Measurements from ENCODE around the gene PTPN7.
"Not testable (repeated sequence)": the region's sequence is repeated elsewhere in the genome, so short reads cannot be mapped to it uniquely, and the experiment has no call there.

Gene PTPN7

DNA sequence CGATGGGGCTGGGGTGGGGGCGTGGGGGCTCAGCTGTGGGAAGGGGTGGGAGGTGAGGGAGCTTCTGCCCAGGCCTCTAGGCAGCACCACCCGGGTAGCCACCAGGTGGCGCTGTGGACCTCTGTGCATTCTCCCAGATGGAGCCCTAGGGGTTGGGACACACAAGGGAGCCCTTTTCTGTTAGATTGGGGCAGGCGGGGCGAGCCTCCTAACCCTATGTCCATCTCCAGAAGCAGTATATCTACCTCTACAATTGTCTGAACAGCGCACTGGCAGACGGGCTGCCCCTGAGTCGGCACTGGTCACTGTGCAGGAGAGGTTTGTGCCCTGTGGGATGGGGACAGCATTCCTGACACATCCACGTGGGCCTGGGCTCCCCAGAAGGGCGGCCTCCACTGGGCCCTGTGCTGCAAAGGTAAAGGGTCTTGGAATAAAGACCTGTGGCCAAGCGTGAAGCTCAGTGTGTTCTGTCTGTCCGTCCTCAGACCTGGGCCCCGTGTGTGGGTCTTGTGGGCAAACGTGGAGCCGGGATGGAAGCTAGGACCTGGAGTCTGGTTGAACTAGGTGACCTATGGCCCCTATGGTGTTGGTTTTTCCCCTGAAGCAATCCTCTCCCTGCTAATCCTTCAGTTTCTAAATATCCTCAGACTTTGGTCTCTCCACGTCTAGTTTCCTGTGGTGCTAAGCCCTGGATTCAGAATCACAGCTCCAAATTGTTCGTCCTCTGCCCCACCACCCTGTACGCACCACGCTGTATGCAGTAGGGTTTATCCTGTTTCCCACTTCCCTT, 28.8 kb upstream of the PTPN7 start:
- DNase-seq: peak; percentile 86 to 87

DNA sequence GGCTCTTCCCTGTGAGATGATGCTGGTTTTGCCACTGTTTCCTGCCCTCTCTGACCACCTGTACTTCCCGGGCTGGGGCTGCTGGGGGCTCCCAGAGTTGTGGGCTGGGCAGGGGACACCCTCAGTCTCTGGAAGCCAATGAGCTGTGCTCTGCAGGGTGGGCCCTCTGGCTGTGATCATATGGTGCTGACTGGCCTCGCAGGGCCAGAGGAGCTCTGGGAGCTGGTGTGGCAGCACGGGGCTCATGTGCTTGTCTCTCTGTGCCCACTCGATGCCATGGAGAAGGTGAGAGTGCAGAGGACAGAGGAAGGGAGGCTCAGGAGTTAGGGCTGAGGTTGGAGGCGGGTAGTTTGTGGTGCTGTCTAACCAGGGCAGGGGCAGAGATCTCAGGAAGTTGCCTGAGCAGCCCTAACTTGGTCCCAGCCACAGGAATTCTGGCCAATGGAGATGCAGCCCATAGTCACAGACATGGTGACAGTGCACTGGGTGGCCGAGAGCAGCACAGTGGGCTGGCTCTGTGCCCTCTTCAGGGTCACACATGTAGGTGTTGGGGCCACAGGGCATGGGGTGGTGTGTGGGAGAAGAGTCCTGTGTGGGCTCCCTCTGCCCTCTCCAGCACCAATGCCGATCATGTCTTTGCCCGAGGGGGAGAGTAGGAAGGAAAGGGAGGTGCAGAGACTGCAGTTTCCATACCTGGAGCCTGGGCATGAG, 27.4 kb upstream of the PTPN7 start:
- no peak for DNase-seq

DNA sequence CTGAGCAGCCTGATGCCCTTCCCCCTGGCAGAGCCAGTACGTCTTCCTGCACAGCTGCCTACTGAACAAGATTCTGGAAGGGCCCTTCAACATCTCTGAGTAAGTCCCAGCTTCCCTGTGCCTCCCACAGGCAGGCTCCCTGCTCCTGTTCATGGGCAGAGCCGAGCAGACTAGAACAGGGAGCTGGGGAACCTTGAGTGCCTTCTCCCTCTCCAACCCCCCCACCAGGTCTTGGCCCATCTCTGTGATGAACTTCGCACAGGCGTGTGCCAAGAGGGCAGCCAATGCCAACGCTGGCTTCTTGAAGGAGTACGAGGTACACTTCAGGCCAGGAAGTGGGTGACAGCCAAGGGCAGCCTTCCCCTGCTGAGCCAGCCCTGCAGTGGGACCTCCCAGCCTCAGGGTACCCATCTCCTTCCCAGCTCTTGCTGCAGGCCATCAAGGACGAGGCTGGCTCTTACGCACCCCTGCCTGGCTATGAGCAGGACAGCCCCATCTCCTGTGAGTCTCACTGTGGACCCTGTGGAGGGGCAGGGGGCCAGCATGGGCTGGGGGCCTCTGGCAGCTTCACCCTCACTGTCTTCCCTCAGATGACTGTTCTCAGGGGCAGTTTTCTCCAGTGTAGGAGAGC, 26.8 kb upstream of the PTPN7 start:
- no peak for DNase-seq

DNA sequence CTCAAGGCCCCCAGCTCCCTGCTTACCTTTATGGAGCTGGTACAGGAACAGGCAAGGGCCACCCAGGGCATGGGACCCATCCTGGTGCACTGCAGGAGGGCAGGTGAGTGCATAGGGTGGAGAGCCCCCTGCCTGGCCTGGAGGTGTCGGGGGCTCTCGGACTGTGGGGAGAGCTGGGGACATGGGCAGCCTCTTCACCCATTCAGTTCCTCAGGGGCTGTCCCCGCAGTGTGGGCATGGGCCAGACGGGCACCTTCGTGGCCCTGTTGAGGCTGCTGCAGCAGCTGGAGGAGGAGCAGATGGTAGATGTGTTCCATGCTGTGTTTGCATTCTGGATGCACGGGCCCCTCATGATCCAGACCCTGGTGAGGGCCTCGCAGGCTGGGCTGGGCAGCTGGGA, 25.9 kb upstream of the PTPN7 start:
- DNase-seq: no peak

DNA sequence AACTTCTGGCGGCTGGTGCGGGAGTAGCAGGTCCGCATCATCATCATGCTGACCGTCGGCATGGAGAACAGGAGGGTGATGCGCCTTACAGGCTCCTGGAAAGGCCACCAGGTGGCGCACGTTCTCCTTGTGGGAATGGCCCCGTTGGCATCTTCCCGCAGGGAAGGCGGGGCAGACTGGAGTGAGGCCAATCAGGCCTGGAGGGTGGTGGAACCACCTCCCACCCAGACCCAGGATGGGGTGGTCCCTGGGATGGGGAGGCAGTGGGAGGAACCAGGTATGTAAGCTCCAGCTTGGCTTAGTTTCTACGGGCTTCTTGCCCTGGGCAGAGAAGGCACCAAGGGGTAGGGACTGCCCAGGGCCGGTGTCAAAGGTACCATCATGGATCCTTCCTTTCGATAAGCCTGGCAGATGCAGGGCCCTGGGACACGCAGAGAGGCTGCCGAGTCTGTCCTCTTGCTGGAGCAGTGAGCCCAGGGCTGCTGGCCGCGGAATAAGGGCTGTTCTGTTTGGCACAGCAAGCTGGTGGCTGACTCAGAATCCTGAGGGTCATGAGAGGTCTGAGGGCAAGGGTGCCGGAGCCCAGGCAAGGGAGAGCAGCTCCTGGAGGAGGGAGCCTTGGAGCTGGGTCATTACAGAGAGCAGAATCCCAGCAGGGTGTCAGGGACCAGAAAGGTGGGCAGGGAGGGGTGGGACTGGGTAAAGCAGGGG, 24.5 kb upstream of the PTPN7 start:
- DNase-seq: peak; percentile 85

DNA sequence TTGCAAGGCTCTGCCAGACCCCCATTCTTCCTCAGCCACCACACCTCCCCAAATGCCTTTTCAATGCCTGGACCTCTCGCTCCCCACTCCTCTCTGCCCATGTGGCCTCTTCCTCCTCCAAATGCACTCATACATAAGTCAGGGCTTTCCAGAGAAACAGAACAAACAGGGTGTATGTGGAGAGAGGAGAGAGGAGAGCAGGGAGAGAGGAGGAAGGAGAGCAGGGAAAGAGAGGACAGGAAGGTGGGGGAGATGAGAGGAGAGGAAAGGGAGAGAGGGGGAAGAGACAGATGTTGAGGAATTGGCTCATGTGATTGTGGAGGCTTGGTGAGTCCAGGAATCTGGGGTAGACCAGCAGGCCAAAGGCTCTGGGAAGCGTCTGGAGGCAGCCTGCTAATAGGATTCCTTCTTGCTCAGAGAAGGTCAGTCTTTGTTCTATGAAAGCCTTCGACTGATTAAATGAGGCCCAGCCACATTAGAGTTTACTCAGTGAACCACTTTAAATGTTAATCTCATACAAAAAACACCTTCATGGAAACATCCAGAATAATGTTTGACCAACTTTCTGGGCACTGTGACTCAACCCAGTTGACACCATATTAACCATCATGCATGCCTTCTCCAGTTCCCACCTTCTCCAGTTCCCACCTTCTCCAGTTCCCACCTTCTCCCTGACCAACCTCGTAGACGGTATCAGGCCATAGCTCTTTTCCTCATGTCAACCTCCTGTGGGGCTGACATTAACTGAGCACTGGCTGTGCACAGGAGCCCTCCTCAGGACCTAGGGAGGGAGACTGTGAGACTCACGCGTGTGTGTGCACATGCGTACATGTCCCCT, 21.9 kb upstream of the PTPN7 start:
- no peak for DNase-seq

DNA sequence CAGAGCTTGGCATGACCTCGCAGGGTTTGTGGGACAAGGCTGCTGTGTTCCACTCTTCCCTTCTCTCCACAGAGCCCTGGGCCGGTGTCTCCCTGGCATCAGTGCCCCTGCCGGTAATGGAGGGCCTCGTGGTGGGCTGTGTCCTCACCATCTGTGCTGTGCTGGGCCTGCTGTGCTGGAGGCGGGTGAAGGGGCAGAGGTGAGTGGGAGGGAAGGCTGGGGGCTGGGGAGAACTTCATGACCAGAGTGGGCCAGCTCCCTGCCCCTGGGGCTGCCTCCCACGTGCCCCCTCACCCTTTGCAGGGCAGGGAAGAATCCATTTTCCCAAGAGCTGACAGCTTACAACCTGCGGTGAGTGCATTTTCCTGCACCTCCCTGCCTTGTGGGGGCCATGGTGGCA, 21.2 kb upstream of the PTPN7 start:
- DNase-seq: no peak

DNA sequence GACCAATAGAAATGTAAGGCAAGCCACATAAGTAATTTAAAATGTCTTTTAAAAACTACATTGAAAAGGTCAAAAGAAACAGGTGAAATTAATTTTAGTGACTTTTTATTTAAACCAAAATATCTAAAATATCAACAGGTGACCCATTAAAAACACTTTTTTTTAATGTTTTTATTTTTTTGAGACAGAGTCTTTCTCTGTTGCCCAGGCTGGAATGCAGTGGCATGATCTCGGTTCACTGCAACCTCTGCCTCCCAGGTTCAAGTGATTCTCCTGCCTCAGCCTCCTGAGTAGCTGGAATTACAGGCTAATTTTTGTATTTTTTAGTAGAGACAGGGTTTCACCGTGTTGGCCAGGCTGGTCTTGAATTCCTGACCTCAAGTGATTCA, 20.3 kb upstream of the PTPN7 start:
- DNase-seq: not testable (repeated sequence)

DNA sequence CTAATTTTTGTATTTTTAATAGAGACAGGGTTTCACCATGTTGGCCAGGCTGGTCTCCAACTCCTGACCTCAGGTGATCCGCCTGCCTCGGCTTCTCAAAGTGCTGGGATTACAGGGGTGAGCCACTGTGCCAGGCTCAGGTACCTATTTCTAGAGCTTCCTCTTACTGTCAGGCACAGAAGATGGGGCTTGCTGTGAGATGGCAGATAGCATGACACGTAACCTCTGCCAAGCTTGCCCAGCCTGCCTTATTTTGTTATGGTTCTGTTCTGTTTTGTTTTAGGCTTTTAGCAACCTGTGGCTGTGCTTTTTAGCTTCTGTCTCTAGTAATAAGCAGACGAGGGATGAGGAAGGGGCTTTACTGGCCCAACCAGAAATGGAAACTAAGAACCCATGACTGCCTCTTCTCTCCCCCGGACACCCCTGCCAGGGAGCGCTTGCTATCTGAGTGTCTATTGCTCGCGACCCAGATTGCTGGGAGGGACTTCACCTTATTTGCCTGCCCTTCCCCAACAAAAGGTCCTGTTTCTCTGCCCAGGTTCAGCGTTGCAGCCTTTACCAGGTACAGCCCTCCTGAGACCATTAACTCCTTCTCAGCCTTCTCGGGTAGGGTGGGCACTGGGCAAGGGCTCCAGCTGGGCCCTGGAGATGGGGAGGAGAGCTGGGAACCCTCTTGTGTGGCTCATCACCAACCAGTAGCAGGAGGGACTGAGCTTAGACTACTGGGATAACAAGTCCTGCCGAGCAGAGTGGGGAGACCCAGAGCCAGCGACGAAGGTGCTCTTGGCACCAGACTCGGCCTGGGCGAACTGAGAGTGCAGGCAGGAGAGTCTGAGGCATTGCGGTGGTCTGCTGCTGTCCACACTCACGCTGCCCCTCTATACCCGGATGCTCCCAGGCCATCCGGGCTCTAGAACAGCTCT, 19.7 kb upstream of the PTPN7 start:
- no peak for DNase-seq

DNA sequence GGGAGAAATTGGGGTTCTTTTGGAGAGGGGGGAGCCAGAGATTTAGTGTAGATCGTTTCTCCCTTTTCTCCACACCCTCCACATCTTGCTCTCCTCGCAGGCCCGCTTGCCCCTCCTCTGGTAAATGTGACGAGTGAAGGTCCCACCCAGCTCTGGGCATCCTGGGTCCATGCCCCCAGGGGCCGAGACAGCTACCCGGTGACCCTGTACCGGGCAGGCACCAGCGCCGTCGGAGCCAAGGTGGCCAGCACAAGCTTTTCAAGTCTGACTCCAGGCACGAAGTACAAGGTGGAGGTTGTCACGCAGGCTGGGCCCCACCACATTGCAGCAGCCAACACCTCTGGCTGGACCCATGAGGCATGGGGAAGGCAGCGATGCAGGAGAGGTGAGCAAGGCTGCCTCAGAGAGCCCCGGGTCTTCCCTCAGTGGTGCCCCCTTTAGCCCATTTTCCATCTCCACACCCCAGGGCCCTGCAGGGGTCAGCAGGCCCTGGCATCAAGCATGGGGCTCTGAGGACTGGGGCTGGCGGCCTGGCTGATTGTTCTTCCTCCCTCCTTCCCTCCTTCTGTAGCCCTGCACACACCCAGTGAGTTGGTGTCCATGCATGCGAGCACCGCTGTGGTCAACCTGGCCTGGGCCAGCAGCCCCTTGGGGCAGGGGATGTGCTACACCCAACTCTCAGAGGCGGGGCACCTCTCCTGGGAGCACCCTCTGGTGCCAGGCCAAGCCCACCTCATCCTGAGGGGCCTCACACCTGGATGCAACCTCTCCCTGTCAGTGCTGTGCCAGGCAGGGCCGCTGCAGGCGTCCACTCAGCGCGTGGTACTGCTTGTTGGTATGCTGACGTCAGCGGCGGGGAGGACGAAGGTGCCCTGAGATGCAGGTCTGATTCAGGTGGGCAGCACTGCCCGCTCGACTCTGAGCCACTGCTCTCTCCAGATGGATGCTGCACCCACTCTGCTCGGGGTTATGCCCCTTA, 16.8 kb upstream of the PTPN7 start:
- DNase-seq: no peak

DNA sequence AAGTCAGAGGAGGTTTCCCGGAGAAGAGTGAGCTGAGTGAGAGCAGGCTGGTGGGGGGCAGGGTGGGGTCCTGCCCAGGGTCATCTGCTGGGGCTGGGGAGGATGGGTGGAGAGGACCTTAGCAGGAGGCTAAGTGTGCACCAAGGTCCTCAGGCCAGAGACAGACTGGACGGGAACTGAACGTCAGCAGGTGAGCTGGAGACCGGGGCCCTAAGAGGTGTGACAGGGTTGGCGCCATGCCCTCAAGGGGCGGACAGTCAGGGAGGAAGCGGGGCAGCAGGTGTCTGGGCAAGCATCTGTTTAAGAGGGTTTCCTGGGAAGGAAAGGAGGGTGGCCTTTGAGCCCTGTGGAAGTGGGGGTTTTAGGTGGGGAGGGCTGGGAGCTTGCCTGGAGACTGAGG, 13.6 kb upstream of the PTPN7 start:
- no peak for DNase-seq

DNA sequence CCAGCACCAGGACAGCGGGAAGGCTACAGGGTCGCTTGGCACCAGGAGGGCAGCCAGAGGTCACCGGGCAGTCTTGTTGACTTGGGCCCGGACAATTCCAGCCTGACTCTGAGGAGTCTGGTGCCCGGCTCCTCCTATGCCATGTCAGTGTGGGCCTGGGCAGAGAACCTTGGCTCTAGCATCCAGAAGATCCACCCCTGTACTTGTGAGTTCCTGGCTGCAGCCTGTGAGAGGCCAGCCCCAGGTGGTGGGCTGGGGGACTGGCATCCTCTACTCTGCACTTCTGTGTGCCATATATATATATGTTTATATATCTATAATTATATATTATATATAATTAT, 11.6 kb upstream of the PTPN7 start:
- no peak for DNase-seq

DNA sequence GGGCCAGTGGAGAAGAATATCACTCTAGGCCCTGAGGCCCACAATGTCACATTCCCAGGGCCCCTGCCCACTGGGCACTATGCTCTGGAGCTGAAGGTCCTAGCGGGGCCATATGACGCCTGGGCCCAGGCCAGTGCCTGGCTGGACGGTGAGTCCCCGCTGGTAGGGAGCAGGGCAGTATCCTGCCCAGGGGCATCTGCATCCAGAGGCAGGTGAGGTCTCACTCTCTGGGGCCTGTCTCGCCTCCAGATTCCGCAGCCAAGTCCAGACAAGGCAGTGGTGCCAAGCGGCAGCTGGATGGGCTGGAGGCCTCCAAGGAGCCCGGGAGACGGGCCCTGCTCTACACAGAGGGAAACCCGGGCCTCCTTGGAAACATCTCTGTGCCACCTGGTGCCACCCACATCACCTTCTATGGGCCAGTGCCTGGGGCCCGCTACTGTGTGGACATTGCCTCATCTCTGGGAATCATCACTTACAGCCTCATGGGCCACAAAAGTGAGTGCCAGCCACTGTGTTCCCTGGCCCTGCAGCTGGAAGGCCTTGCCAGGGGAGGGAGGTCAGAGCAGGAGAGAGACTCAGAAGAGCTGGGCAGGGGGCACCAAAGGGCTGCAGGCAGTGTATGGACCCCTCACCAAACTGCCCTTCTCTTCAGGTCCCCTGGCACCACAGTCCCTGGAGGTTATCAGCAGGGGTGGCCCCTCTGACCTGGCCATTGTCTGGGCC, 11.1 kb upstream of the PTPN7 start:
- DNase-seq: no peak

DNA sequence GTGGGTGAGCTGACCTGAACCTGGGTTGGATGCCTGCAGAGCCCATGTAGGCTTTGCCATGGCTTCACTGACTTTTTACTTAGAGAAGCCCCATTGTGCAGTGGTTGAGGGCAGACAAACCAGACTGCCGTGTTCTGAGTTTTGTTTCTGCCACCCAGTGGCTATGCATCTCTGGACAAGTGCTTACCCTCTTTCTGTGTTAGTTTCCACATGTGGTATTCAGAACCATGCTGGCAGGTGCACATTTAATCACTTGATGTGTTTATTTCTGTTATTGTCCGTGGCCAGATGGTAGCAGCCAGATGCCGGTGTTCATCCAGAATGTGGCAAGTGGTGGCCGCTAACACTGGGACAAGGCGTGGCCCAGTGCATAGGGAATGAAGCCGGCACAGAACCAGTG, 10.3 kb upstream of the PTPN7 start:
- no peak for DNase-seq

DNA sequence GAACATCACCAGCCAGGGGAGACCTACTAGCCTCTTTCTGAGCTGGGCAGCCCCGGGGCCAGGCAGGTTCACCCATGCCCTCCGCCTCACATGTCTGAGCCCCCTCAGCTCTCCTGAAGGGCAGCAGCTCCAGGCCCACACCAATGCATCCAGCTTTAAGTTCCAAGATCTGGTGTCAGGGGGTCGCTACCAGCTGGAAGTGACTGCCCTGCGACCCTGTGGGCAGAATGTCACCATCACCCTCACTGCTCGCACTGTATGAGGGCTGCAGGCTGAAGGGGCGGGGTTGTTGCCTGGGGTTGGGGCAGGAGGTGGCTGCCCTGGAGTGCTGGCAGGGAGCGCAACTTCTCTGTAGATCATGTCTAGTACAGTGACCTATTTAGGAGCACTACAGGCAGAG, 8.5 kb upstream of the PTPN7 start:
- no peak for DNase-seq

DNA sequence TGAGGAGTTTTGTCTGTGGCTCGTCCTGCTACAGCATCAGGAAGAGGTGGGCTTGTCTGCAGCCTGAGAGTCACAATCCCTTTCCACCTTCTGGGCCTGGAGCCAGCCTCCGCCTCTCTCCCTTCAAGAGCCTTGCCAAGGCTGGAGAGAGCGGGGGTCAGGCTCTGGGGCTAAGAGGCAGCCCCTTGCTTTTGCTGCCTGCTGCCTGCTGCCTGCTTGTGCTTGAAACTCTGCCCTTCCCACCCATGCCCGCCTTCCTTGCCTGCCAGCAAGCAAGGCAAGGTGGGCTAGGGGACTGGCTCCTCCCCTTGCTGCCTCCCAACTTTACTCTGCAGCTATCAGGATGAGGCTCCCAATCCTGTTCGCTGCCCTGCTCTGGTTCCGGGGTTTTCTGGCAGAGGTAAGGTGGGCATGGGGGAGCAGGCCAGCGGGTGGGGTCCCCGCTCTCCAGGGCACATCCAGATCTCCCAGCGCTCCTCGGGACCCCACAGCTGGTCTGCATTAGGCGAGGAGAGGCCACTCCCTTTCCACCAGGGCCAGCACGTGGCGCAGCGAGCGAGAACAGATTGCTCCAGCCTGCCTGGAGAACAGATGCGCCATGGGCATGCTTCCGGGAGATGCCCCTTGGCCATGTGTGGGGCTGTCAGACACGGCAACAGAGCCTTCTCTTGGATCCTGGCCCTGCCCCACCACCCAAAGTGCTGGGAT, 7.5 kb upstream of the PTPN7 start:
- no peak for DNase-seq

DNA sequence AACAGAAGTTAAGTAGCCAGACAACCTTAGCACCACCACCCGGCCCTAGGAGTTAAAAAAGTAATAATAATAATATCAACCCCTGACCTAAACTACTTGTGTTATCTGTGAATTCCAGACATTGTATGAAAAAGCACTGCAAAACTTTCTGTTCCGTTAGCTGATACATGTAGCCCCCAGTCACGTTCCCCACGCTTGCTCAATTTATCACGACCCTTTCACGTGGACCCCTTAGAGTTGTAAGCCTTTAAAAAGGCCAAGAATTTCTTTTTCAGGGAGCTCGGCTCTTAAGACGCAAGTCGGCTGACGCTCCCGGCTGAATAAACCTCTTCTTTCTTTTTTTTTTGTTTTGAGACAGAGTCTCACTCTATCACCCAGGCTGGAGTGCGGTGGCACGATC, 6.7 kb upstream of the PTPN7 start:
- not testable (repeated sequence) for DNase-seq

DNA sequence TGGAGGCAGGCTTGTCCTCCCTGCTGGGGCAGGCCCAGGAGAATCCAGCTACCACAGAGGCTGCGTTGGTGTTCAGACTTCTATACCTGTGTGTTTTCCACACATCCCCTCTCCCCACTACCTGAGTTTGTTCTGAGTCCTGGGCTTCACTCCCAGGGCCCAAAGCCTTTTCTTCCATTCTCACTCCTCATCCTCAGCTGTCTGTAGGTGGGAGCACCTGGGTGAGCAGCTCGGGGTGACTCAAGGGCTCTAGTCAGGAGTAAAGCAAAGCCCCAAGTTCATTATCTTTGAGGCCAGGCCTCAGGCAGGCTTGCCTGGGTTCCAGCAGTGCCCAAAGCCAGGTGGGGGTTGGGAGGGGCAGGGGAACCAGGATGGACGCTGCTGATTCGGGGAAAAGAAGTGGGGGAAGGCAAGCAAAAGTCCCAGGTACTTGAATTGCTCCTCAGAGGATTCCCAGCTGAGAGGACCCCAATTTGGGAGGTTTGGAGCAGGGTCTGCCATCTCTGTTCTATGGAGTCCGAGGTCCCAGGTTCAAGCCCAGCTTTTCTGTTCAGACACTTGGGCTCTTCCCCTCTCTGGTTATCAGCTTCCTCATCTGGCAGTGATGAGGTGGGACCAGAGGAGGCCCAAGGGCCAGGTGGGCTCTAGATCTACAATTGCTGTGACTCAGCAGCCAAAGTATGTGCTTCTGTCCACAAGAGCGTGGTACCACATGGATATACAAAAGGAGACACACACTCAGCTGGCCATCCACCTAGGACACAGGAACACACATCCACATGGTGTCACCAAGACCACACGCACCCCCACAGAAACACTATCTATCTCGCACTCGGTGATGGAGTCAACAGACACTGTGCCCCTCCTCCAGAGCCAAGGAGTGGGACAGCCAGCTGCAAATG, 5.8 kb upstream of the PTPN7 start:
- DNase-seq: no peak
